Adrenal gland (tissue), 5 donors: ENCODE data around the gene PIK3CB.

Experiments
- CTCF ChIP-seq, 6 experiments: fragments of 450-650 bp in 4 of 6; fragments of 200-600 bp in 2 of 6; sonication (generic) in 1 of 6; IDR thresholded peaks; 1 replicate in 5 of 6; 2 replicates in 1 of 6; pipeline versions ENCODE4 v1.5.1 to v1.8.0; 2016 to 2021; ENCODE audit warnings: antibody characterized with exemption in 6 of 6, mild to moderate bottlenecking in 2 of 6, moderate library complexity in 1 of 6
- POLR2A ChIP-seq, 2 donors: fragments of 450-650 bp; IDR thresholded peaks; one replicate each; pipeline ENCODE4 v1.6.1; 2017; ENCODE audit warnings: antibody characterized with exemption in 2 of 2, mild to moderate bottlenecking in 2 of 2, moderate library complexity in 1 of 2
- donor health status: DM: no; HTN: no; CAD: no.

GRCh38 chr3:138684396-138684795 is 150.3 kb downstream of the PIK3CB start:
- no peak for TF ChIP-seq CTCF (IDR thresholded peaks at IDR 0.05)
- no peak for TF ChIP-seq POLR2A (IDR thresholded peaks at IDR 0.05)
